ENCODE data around the gene GNG4. TPM values are rescaled to one million over a fixed set of nuclear protein-coding genes. Genes with fewer than 3 reads are reported as not detected.
A peak's percentile ranks its signal among the peaks of the same experiment; 100 is the strongest.

Gene GNG4
- total and polyA plus RNA-seq, 2 donors (not counting 3 experiments of a cell fraction or from before 2014, with no cell fraction given), result 0.10 TPM; not detected in 1

- H3K79me2 ChIP-seq (ENCODE audit: control insufficient read depth, insufficient read depth, low read length), result peaks cover 45% of the 10 kb centered on the region
- peak within 1 kb of the TSS; percentile 80 to 97 (median 91) for H3K4me3 ChIP-seq (replicated peaks in 1 of 3; ENCODE audit: insufficient read depth in 1 of 3, low read depth in 1 of 3, low read length in 3 of 3)
- no TSS peak for BruUV-seq (replicated peaks)
- peak within 1 kb of the TSS; percentile 87 for H3K9ac ChIP-seq (replicated peaks; ENCODE audit: extremely low read depth, insufficient read depth, low read length)
- intact Hi-C loops (cut with micrococcal nuclease), result loop anchor here (1.0 to 10.0 kb wide), 12 partner anchors 175 to 1100 kb away; partner anchors contain the start of genes ARID4B, ERO1B, GGPS1 and HEATR1
- H3K4me2 ChIP-seq (ENCODE audit: insufficient read depth, low read length), result peak within 1 kb of the TSS; percentile 80
- no peaks in the 10 kb centered on the region for H3K9me3 ChIP-seq (replicated peaks; ENCODE audit: control insufficient read depth, insufficient read depth, low read length)
- ChIA-PET CTCF (interaction anchor here (0.6 to 3.3 kb wide), 20 partner anchors 9 to 480 kb away, joined by 3 to 17 read pairs (median 4); no protein-coding TSS in a partner anchor), POLR2A (interaction anchor here (0.8 to 1.0 kb wide), 3 partner anchors 10 to 468 kb away, joined by 3 read pairs; partner anchors contain the start of gene GGPS1)
- TF ChIP-seq POLR2AphosphoS5 (IDR thresholded peaks at IDR 0.05; ENCODE audit: insufficient read depth, low read depth, low read length) (peak; percentile 77), EZH2 (IDR thresholded peaks at IDR 0.05; ENCODE audit: borderline replicate concordance, low read depth, low read length, severe bottlenecking) (no peak), POLR2A (IDR thresholded peaks at IDR 0.05; ENCODE audit: low read depth, low read length) (peak; percentile 28)
- DNase-seq (ENCODE audit: low read depth, low spot score) (no peak), FAIRE-seq (no peak)
- no peaks in the 10 kb centered on the region for H3K36me3 ChIP-seq (ENCODE audit: control insufficient read depth in 2 of 2, extremely low read depth in 1 of 2, insufficient read depth in 2 of 2, low read length in 2 of 2)
- no peaks in the 10 kb centered on the region for H3K9me1 ChIP-seq (replicated peaks; ENCODE audit: control insufficient read depth, extremely low read depth, insufficient read depth, low read length)
- no peaks in the 10 kb centered on the region for H4K20me1 ChIP-seq (replicated peaks; ENCODE audit: control insufficient read depth, extremely low read depth, insufficient read depth, low read length)
- H3K27me3 ChIP-seq (ENCODE audit: control insufficient read depth in 2 of 2, insufficient read depth in 2 of 2, low read length in 2 of 2), result no peaks in the 10 kb centered on the region
- peak within 1 kb of the TSS; percentile 79 for H3K27ac ChIP-seq (ENCODE audit: insufficient read depth, low read depth, low read length)
- dilution Hi-C loops (cut with MboI; ENCODE audit: extremely low pct_ligation_motif_present, low sequenced_read_pairs), result no loop called here
- peak within 1 kb of the TSS; percentile 80 for H2AFZ ChIP-seq (ENCODE audit: low read depth, low read length)
- H3K4me1 ChIP-seq (ENCODE audit: control insufficient read depth, extremely low read depth, insufficient read depth, low read length), result peaks cover 9% of the 10 kb centered on the region
Measured at GRCh38 chr1:235504122-235504493, 145.5 kb downstream of the GNG4 start, which contains the start of gene B3GALNT2. Gene B3GALNT2 (minus strand): TSS chr1:235504452. CDS start chr1:235504252, 200 bp downstream.

GRCh38 chr1:235503403-235504121 lies 146.0 kb downstream of the GNG4 start:
- peak overlapping the region; percentile 80 to 97 (median 91) for H3K4me3 ChIP-seq (replicated peaks in 1 of 3; ENCODE audit: insufficient read depth in 1 of 3, low read depth in 1 of 3, low read length in 3 of 3)
- POLR2A ChIA-PET, result interaction anchor here (1.0 kb wide), 2 partner anchors 10 to 175 kb away, joined by 3 read pairs; partner anchors contain the start of gene GGPS1
- CTCF ChIA-PET, result interaction anchor here (0.6 to 3.3 kb wide), 19 partner anchors 10 to 468 kb away, joined by 3 to 17 read pairs (median 5); no protein-coding TSS in a partner anchor
- no peaks in the 10 kb centered on the region for H3K9me1 ChIP-seq (replicated peaks; ENCODE audit: control insufficient read depth, extremely low read depth, insufficient read depth, low read length)
- H4K20me1 ChIP-seq (replicated peaks; ENCODE audit: control insufficient read depth, extremely low read depth, insufficient read depth, low read length), result no peaks in the 10 kb centered on the region
- peak overlapping the region; percentile 80 for H3K4me2 ChIP-seq (ENCODE audit: insufficient read depth, low read length)
- H3K27ac ChIP-seq (ENCODE audit: insufficient read depth, low read depth, low read length), result peak overlapping the region; percentile 79
- FAIRE-seq (no peak), DNase-seq (ENCODE audit: low read depth, low spot score) (peak; percentile 81)
- peak overlapping the region; percentile 87 for H3K9ac ChIP-seq (replicated peaks; ENCODE audit: extremely low read depth, insufficient read depth, low read length)
- dilution Hi-C loops (cut with MboI; ENCODE audit: extremely low pct_ligation_motif_present, low sequenced_read_pairs) (no loop called here), intact Hi-C loops (cut with micrococcal nuclease) (loop anchor here (1.0 to 10.0 kb wide), 14 partner anchors 33 to 1101 kb away; partner anchors contain the start of genes ARID4B, ERO1B, GGPS1 and HEATR1)
- peaks cover 9% of the 10 kb centered on the region for H3K4me1 ChIP-seq (ENCODE audit: control insufficient read depth, extremely low read depth, insufficient read depth, low read length)
- H2AFZ ChIP-seq (ENCODE audit: low read depth, low read length), result peak overlapping the region; percentile 76
- TSS peak; percentile 47 for BruUV-seq (replicated peaks)
- H3K79me2 ChIP-seq (ENCODE audit: control insufficient read depth, insufficient read depth, low read length), result peaks cover 51% of the 10 kb centered on the region
- H3K9me3 ChIP-seq (replicated peaks; ENCODE audit: control insufficient read depth, insufficient read depth, low read length), result no peaks in the 10 kb centered on the region
- no peaks in the 10 kb centered on the region for H3K36me3 ChIP-seq (ENCODE audit: control insufficient read depth in 2 of 2, extremely low read depth in 1 of 2, insufficient read depth in 2 of 2, low read length in 2 of 2)
- H3K27me3 ChIP-seq (ENCODE audit: control insufficient read depth in 2 of 2, insufficient read depth in 2 of 2, low read length in 2 of 2), result no peaks in the 10 kb centered on the region
- TF ChIP-seq POLR2AphosphoS5 (IDR thresholded peaks at IDR 0.05; ENCODE audit: insufficient read depth, low read depth, low read length), result no peak
- no peak for TF ChIP-seq JUN (IDR thresholded peaks at IDR 0.05; ENCODE audit: borderline replicate concordance, insufficient read depth, insufficient read length, low read depth)
- TF ChIP-seq MYC (IDR thresholded peaks at IDR 0.05; ENCODE audit: low read depth, low read length), result no peak
- TF ChIP-seq FOS (IDR thresholded peaks at IDR 0.05; ENCODE audit: borderline replicate concordance, insufficient read depth, low read length), result no peak
- no peak for TF ChIP-seq EZH2 (IDR thresholded peaks at IDR 0.05; ENCODE audit: borderline replicate concordance, low read depth, low read length, severe bottlenecking)
- TF ChIP-seq CTCF (IDR thresholded peaks at IDR 0.05; ENCODE audit: extremely low read depth in 1 of 2, insufficient read depth in 1 of 2, low read depth in 1 of 2, low read length in 2 of 2), result no peak
- TF ChIP-seq GATA2 (IDR thresholded peaks at IDR 0.05; ENCODE audit: insufficient read depth, insufficient read length, low read depth, low read length), result no peak
- TF ChIP-seq POLR2A (IDR thresholded peaks at IDR 0.05; ENCODE audit: low read depth, low read length), result no peak
- no peak for TF ChIP-seq MAX (IDR thresholded peaks at IDR 0.05; ENCODE audit: insufficient read depth, insufficient read length)

Data from endothelial cell of umbilical vein (primary cell).